NCI-H1436 (cell line): ENCODE results near the gene ZNF532.
A peak's percentile ranks its signal among the peaks of the same experiment; 100 is the strongest.
"Not testable (repeated sequence)": the region's sequence is repeated elsewhere in the genome, so short reads cannot be mapped to it uniquely, and the experiment has no call there.

Experiments
- DNase-seq: peaks from one replicate; lab custom pipeline; 2025; lab: John Stamatoyannopoulos, UW

Gene ZNF532, protein sequence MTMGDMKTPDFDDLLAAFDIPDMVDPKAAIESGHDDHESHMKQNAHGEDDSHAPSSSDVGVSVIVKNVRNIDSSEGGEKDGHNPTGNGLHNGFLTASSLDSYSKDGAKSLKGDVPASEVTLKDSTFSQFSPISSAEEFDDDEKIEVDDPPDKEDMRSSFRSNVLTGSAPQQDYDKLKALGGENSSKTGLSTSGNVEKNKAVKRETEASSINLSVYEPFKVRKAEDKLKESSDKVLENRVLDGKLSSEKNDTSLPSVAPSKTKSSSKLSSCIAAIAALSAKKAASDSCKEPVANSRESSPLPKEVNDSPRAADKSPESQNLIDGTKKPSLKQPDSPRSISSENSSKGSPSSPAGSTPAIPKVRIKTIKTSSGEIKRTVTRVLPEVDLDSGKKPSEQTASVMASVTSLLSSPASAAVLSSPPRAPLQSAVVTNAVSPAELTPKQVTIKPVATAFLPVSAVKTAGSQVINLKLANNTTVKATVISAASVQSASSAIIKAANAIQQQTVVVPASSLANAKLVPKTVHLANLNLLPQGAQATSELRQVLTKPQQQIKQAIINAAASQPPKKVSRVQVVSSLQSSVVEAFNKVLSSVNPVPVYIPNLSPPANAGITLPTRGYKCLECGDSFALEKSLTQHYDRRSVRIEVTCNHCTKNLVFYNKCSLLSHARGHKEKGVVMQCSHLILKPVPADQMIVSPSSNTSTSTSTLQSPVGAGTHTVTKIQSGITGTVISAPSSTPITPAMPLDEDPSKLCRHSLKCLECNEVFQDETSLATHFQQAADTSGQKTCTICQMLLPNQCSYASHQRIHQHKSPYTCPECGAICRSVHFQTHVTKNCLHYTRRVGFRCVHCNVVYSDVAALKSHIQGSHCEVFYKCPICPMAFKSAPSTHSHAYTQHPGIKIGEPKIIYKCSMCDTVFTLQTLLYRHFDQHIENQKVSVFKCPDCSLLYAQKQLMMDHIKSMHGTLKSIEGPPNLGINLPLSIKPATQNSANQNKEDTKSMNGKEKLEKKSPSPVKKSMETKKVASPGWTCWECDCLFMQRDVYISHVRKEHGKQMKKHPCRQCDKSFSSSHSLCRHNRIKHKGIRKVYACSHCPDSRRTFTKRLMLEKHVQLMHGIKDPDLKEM (N-terminal part only)

DNA sequence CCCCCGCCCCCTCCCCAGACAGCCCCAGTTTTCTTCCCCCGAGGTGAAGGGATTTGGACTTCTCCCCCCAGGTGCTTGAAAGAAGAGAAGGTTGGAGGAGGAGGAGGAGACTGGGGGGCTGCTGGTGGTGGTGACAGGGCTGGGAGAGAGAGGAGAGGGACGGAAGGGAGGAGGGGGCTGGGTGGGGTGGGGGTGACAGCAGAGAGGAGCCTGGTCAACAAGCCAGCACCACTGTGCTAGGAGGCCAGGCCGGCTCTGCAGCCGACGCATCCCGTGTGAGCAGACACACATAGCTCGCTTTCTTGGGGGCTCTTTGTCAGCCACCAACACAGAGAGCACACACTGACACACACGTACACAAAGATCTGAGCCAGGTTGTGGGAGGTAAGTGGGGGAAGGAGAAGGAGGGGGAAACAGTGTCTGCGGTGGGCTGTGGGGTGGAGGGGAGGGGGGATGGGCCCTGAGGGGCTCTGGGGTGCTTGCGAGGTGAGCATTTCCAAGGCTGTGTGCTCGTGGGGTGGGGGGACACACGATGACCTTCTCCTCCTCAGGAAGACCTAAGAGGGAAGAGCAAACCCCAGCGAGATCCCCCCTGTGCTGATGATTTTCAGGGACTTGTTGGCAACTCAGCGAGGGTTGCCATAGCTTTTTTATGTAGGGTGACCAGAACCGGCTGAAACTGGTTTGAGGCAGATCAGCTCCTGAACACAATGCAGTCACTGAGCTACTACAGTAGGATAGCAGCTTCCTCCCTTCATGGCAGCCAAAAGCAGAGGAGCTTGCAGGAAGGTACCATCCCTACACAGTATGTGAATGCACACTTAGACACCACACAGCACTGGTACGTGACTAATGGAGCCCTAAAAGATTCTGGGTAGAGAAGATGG is at the start of gene ZNF532:
TSS of gene ZNF532 (plus strand) at position 732 of the 887 bp plus-strand sequence. CDS start 53,411 bp downstream, outside the sequence.
- DNase-seq, result peak; percentile 68

DNA sequence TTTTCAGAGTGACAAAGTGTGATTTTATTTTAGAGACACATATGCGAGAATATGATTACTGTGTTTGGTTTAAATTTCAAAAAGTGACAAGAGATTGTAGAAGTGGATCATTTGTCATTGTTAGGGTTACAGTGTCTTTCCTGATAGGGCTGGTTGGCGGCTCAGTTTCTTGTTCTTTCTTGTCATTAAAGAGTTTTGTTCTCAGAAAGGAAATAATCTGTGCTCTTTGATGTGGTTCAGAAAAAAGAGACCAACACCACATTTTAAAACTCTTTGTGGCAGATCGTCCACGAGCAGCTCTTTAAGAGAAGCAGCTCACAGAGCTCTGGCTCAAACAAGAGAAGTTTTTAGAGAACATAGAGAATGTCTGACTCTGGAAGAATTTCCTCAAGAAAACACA is 45.6 kb upstream of the ZNF532 start:
- no peak for DNase-seq

DNA sequence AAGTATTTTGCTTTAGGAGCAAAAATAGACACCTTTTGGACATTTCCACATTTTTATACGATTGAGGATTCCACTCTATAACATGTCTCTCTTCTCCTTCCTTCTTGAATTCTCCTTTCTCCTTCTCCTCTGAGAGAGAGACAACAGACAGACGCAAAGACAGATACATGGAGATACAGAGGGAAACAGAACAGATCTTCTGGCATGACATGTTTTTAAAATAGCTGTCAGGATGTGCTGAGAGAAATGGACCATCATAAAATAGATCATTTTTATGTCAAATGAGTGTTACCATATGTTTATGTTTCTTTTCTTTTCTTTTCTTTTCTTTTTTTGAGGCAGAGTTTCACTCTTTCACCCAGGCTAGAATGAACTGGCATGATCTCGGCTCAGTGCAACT is 44.4 kb upstream of the ZNF532 start:
- no peak for DNase-seq

DNA sequence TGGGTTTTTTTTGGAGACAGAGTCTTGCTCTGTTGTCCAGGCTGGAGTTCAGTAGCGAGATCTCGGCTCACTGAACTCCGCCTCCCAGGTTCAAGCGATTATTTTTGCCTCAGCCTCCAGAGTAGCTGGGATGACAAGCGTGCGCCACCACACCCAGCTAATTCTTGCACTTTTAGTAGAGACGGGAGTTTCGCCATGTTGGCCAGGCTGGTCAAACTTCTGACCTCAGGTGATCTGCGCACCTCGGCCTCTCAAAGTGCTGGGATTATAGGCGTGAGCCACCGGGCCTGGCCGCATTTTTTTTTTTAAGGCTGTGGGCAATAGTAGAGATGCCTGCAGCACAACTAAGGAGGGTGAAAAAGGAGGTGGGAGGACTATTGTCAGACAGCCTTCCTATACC is 41.7 kb upstream of the ZNF532 start:
- no peak for DNase-seq

DNA sequence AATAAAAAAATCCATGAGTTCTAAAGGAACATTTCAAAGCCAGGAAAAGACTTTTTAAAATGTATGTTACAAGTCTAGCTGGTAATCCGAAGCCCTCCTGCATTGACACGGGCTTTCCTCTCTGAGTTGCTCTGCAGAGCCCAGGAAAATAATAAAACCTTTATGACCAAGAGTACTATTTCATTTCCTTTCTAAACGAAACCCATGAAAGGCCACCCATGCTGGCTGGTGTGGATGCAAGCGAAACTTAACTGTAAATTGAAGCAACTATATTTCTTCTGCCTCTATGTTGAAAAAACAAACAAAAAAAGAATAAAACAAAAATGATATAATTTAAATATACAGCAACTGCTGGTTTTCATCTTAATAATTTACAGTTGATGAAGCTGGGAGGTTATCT is 41.3 kb upstream of the ZNF532 start:
- no peak for DNase-seq

DNA sequence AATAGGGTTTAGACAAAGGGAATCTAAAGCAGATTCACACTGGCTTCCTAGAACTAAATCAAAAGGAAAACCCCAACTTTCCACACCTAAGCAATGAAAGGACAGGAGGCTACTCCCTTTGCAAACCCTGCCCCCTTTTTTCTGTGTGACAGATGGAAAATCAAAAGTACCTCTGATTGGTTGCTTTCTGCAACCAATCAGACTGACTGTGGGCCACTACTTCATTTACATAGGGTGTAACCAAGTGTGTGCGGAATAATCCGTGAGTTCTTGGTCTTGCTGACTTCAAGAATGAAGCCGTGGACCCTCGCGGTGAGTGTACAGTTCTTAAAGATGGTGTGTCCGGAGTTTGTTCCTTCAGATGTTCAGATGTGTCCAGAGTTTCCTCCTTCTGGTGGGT is 37.8 kb upstream of the ZNF532 start:
- not testable (repeated sequence) for DNase-seq

DNA sequence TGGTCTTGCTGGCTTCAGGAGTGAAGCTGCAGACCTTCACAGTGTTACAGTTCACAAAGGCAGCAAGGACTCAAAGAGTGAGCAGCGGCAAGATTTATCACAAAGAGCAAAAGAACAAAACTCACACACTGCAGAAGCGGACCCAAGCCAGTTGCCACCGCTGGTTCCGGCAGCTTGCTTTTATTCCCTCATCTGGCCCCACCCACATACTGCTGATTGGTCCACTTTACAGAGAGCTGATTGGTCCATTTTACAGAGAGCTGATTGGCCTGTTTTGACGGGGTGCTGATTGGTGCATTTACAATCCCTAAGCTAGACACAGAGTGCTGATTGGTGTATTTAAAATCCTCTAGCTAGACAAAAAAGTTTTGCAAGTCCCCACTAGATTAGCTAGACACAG is 37.2 kb upstream of the ZNF532 start:
- DNase-seq, result no peak

DNA sequence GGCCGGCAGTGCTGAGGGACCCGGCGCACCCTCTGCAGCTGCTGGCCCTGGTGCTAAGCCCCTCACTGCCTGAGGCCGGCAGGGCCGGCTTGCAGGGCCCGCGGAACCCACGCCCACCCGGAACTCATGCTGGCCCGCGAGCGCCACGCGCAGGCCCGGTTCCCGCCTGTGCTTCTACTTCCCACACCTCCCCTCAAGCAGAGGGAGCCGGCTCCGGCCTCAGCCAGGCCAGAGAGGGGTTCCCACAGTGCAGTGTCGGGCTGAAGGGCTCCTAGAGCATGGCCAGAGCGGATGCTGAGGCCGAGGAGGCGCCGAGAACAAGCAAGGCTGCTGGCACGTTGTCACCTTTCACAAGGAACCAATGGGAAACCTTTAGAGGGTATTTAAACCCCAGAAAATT is 36.8 kb upstream of the ZNF532 start:
- no peak for DNase-seq

DNA sequence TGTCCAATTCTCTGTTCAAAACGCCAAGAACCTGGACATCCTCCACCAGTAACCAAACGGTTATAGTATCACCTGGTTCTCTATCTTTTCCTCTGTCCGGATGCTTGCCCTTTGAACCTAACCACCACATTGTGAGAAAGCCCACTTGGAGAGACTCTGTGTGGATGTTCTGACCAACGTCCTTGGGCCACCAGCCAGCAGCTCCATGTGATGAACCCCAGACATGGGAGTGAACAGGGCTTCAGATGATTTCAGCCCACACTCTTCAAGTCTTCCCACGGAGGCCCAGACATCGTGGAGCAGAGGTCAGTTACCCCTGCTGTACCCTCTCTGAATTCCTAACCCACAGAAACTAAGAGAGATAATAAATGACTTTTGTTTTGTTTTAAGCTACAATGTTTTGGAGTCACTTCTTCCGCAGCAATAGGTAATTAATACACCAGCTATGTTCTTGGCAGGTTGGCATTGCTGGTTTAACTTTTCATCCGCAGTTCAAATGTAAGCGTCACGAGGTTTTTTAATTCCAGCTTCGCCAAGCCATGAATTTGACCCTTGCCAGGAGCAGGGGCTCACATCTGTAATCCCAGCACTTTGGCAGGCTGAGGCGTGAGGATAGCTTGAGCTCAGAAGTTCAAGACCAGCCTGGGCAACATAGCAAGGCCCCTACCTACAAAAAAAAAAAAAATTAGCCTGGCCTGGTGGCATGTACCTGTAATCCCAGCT is 36.1 kb upstream of the ZNF532 start:
- DNase-seq, result no peak

DNA sequence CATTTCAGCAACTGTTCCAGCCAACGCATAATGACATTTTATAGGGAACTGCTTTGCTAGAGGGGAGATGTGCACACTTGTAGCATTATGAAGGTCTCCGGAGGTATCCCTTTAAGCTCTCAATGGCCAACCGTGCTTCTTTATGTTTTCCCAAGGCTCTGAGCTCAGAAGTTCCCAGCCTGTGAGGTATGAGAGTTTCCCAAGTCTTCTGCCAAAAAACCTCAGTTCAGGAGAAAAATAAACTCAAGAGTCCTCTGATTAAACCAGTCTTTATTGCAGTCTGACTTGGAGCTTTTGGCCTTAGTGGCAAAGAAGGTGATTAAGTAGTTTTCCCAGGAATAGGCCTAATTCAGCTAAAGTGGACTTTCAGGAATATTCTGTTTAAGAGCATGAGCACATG is 35.4 kb upstream of the ZNF532 start:
- DNase-seq, result no peak

DNA sequence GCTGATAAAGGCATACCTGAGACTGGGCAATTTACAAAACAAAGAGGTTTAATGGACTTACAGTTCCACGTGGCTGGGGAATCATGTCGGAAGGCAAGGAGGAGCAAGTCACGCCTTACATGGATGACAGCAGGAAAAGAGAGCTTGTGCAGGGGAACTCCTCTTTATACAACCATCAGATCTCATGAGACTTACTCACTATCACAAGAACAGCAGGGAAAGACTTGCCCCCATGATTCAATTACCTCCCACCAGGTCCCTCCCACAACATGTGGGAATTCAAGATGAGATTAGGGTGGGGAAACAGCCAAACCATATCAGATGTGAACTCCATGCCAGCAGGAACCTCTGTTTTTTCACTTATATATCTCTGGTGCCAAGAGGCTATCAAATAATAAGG is 34.8 kb upstream of the ZNF532 start:
- not testable (repeated sequence) for DNase-seq

DNA sequence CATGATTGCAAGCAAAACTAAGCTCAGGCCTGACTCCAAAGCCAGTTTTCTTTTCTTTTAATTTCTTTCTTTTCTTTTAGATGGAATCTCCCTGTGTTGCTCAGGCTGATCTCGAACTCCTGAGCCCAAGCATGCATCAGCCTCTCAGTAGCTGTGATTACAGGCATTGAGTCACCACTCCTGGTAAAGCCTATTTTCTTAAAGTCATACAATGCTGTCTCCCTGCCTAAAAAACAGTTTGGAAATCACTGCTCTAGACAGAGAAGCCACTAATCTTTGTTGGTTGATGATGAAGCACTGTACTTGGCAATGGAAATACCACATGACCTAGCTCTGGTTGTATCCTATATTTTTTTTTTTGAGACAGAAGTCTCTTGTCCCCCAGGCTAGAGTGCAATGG is 33.1 kb upstream of the ZNF532 start:
- DNase-seq, result no peak

DNA sequence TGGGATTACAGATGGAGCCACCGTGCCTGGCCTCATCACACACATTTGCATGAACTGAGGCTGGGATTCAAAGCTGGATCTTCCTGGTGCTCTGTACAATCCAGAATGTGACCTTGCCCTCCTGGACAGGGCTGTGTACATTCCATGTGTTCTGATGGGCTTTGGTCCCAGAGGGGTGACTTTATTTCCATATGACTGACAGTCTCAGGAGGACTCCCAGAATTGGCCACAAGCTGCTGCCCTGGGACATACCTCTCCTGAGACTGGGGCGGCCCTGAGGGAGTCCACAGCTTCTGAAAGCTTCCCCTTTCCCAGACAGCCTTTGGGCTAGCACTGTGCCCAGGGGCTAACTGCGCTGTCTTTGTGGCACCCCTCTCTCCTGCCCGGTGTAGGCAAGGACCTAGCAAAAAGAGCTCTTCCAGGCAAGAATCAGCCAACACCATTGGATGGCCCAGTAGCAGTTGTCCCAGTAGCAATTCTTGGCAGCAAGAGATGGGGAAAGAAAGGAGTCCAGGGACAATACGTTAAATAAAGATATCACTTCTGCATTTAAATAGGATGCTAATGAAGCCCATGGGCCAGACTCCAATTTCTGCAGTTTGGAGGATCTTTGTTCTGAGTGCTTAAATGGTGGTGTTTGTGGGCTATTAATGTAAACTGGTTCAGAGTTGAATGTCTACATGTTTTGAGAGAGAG is 26.4 kb upstream of the ZNF532 start:
- DNase-seq, result no peak

DNA sequence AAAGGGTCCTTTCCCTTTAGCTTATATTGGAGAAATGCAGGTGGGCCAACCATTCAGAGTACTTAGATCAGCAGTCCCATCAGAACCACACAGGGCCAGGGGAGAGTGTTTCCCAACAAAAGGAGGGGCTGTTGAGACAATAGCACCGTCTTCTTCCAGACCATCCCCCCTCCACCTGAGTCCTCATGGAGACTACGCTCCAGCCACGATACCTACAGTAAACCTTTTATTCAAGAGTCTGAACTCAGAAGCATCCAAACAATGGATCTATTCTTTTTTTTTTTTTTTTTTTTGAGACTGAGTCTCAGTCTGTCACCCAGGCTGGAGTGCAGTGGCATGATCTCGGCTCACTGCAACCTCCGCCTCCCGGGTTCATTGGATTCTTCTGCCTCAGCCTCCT is 25.7 kb upstream of the ZNF532 start:
- DNase-seq, result no peak

DNA sequence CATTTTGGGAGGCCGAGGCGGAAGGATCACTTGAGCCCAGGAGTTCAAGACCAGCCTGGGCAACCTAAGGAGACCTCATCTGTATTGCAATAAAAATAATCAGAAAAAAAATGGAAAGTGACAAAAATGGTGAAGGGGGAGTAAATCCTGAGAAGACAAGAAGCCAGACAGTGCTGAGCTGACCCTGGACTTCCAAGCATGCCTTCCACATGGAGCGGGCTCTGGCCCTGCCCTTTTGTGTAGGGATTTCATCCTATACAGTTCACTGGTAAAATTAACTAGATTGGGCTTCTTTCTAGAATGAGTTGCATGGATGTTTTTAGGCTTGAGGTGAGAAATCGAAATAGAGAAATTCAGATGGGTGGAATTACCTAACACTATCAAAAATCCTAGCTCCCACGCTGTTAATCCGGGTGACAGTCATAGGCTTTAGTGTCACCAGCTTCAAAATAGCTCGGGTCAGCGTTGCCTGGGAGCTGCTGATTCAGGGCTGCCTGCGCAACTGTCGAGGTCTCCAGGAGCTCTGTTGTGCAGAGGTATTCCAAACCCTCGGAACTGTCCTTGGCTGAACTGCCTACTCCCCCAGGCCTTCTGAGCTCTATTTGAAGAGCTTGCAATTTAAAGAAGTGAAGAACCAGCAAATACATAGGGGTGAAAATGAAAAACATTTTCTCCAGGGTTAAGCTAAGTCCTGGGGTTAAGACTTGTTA is 21.5 kb upstream of the ZNF532 start:
- DNase-seq, result no peak

DNA sequence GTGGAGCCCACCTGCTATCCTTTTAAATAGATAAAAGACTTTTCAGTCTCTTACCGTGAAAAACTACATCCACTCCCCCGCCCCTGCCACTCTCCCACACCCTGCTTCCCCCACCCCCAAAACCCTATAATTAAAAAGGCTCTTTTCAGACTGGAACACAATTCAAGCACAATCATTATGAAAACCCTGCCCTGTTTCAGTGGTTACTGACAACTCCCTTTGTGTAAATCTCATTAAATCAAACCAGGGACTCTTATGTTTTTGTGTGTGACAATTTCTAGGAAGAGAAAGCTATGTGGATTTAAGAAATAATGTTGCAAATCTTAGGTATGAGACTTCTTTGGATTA is 21.0 kb upstream of the ZNF532 start:
- DNase-seq, result peak; percentile 39

DNA sequence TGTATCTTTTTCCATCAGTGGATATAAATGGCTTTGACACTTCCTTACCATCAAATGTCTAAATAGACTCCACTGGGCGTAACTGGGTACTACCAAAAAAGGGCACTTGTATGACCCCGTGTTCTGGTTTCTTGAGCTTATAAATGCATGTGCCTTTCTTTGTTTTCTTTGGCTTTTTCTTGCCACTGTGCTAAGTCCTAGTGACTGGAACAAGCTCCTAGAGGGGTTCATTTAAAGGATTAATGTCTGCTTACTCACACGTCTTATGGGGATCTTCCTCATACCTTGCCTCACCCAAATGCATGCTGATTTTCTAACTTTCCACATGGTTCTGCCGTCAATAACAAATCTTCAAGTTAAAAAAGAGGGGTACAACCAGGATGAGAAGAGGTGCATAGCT is 19.8 kb upstream of the ZNF532 start:
- DNase-seq, result no peak

DNA sequence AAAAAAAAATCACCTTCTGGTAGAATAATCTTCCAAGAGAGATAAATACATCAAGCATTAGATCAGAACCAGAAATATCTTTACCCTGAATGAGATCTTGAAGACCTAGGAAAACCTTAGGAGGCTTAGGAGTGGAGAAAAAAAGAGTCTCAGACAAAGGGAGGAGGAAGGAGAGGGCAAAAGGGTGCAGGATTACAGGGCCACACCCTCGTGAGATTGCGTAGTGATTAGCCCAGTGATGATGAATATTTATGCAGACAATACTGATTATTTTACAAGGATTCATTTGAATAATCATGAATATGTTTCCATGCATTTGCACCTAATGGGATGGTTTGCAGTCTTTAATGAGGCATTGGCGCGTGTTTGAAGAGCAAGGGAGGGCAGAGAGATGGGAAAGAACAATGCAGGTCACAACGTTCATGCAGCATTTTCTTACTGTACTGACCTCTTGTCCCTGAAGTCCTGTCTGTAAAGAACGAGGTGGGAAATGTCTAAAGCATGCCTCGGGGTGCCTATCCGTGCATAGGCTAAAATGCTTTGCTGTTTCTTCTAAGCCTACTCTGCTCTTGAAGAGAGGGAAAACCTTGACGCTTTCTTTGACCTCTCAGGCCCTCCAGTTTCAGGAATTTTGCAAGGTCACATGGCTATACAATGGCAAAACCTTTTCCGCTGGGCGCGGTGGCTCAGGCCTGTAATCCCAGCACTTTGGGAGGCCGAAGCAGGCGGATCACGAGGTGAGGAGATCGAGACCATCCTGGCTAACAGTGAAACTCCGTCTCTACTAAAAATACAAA is 18.6 kb upstream of the ZNF532 start:
- DNase-seq, result no peak
